Right cardiac atrium (tissue), 5 donors: ENCODE measurements around the gene TFE3. TPM values are rescaled to one million over a fixed set of nuclear protein-coding genes. Genes with fewer than 3 reads are reported as not detected.

Experiments used
- ATAC-seq, 2 donors: fragments of 200-7000 bp; cut with Tn5 transposase; one replicate each; pipeline versions ENCODE4 v1.8.0 to v1.9.1; 2020; ENCODE audit warnings: moderate library complexity in 2 of 2, mild to moderate bottlenecking in 1 of 2
- DNase-seq, 3 donors: peaks; one replicate each; pipeline ENCODE4 v3.0.0-alpha.2; 2020
- H3K27ac ChIP-seq: one replicate; pipeline ENCODE4 v1.5.1; 2013; ENCODE audit warnings: mild to moderate bottlenecking, low read length, control low read depth, moderate library complexity
- H3K27me3 ChIP-seq: one replicate; pipeline ENCODE4 v1.6.1; 2013; ENCODE audit not compliant: control insufficient read depth, insufficient read depth
- H3K4me1 ChIP-seq: one replicate; pipeline ENCODE4 v1.6.1; 2013; ENCODE audit warnings: low read length; ENCODE audit not compliant: control insufficient read depth, insufficient read depth
- H3K4me3 ChIP-seq: one replicate; pipeline ENCODE4 v1.5.1; 2013; ENCODE audit warnings: low read length, control low read depth
- H3K9me3 ChIP-seq: one replicate; pipeline ENCODE4 v1.6.1; 2013; ENCODE audit warnings: low read length; ENCODE audit not compliant: control insufficient read depth
- WGBS: extraction: QIAGEN DNeasy Blood & Tissue Kit; methylation state at CpG from one replicate; pipeline ENCODE4 v1.1.7; 2013; 5-methylcytosine and 5-hydroxymethylcytosine counted together
- intact Hi-C, 4 donors: fragments of 100-400 bp; cut with DNase I; formaldehyde crosslinking; loops; one replicate each; pipeline versions ENCODE4 v1.11.0 to v1.14.0; 2022 to 2023
- polyA plus RNA-seq: library from polyadenylated mRNA; stranded (reverse); fragments of 200-250 nt; gene quantifications from one replicate; pipeline ENCODE4 v1.2.3, GENCODE V29; 2013
- total RNA-seq, 4 donors: library from RNA; stranded (reverse); fragmentation: NEBNext Ultra II Directional; extraction: Animal tissue kit (Norgen Biotek cat#: 25700); gene quantifications; one replicate each; pipeline ENCODE4 v1.2.1, GENCODE V29; 2021
- donor health status: healthy with polysubstance abuse.
- donor health status: DM: no; HTN: yes; CAD: no.
- donor health status: DM: no; HTN: no; CAD: no.
- donor health status: DM: no; HTN: yes; CAD: no; lungs with severe emphysema.
- donor health status: DM: yes; HTN: yes; CAD: no.

The TFE3 gene
- total and polyA plus RNA-seq, 5 donors = 21.4 to 37.8 (median 27.3) TPM

DNA sequence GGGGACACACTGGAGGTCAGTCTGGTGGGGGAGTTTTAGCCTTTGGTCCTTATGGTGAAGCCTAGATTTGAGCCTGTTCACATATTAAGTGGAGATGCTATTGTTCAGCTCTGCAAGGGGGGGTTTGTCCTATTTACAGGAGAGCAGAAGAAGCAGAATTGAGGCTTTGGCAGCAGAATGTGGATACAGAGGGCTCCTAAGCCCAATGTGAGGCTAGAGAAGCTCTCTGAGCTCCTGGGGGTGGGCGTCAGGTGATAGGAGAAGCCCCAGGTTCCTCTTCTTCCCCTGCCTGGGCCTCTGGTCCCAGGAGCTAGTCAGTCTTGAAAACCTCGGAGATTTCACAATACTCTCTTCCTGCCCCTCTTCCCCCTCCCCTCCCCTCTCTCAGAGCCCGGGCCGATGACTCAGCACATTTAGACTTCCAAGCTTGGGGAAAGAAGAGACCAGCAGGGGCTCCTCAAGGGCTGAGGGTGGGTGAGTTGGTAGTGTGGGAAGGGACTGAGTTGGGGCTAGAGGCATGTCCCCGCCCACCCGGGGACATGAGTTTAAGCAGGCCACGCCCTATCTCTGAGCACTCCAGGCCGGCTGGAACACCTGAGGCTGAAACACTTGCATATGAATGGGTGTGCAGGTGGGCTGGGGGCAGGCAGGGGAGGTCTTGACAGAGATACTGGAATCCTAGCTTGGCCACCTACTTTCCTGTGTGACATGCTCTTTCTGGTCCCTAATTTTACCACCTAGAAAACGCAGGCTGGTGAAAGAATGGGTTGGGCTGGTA is 3.4 kb downstream of the TFE3 start:
- no peaks in the 10 kb centered on the region for H3K9me3 ChIP-seq
- peak overlapping the region; percentile 61 for H3K27ac ChIP-seq
- DNase-seq = peak; percentile 73 to 84 (median 81)
- peak overlapping the region; percentile 30 for H3K4me3 ChIP-seq
- peak; percentile 26 to 38 for ATAC-seq
- H3K27me3 ChIP-seq = no peaks in the 10 kb centered on the region
- intact Hi-C loops = no loop called here
- WGBS = 8% methylated on average over 9 of the region's 9 CpGs
- H3K4me1 ChIP-seq = peaks cover 4% of the 10 kb centered on the region

DNA sequence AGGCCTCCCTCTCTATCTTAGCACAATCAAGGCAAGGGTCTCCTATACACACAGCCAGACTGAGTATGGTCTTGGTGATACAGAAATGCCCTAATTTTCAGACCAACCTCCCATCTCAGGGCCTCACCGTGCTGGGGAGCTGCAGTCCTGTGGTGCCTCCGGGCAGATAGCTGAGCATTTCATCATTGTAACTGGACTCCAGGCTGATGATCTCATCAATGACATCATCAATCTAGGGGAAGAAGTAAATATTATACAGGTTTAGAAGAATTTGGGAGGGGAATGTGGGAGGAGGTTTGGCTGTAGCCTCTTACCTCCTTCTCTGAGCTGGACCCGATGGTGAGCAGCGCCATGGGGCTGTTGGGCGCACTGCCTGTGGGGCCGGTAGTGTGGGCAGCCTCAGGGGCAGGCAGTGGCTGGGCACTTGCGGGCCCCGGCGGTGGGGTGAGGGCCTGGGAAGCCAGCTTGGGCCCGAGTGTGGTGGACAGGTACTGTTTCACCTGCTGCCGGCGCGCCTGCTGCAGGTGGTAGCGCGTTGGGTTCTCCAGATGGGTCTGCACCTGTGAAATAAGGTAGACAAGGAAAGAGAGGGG is 5.2 kb downstream of the TFE3 start:
- peaks cover 4% of the 10 kb centered on the region for H3K4me1 ChIP-seq
- no peak overlapping the region for H3K27ac ChIP-seq
- H3K27me3 ChIP-seq = no peaks in the 10 kb centered on the region
- intact Hi-C loops = no loop called here
- H3K9me3 ChIP-seq = no peaks in the 10 kb centered on the region
- WGBS = 90% methylated on average over 15 of the region's 15 CpGs
- no peak overlapping the region for H3K4me3 ChIP-seq
- no peak for ATAC-seq
- DNase-seq = no peak

DNA sequence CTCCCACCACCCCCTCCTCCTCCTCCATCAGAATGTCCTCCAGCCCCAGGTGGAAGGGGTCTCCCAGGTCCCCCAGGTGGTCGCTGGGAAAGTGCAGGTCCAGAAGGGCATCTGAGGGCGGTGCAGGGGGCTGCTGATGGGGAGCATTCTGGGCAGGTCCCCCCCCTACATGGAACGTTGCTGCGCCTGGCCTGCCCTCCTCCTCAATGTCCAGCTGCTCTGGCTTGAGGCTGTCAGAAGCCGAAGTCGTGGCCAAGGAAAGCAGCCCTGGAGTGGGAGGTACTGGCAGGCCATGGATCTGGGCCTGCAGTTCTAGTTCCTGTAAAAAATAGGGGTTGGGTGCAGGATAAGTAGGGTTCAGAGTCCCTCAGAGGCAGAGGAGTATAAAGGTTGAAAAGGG is 12.9 kb downstream of the TFE3 start:
- Histone ChIP-seq H3K27me3 (no peaks in the 10 kb centered on the region), H3K4me3 (no peak overlapping the region), H3K27ac (no peak overlapping the region), H3K4me1 (no peaks in the 10 kb centered on the region), H3K9me3 (no peaks in the 10 kb centered on the region)
- intact Hi-C loops = no loop called here
- WGBS = 58% methylated on average over 6 of the region's 6 CpGs
- ATAC-seq (peak; percentile 9 to 61), DNase-seq (peak in 2 of 3 donors; percentile 62 to 63)

DNA sequence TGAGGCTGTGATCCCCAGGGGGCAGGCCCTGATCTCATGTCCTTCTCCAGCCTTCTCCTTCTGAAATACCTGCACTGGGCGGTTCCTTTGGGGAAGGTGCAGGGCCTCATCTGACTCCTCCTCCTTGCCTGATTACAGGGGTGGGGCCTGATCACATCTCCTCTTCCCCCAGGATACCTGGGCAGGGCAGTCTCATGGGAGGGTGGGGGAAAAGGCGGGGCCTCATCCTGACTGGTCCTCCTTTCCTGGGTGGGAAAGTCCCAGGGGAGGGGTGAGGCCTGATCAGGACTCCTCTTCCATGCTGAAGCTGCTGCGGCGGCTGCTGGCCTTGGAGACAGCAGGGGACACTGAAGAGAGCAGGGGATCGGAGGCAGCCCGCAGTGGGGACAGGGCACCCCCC is 13.3 kb downstream of the TFE3 start:
- Histone ChIP-seq H3K4me3 (no peak overlapping the region), H3K27me3 (no peaks in the 10 kb centered on the region), H3K27ac (no peak overlapping the region), H3K4me1 (no peaks in the 10 kb centered on the region), H3K9me3 (no peaks in the 10 kb centered on the region)
- WGBS = 80% methylated on average over 6 of the region's 6 CpGs
- no peak for DNase-seq
- peak; percentile 26 to 37 for ATAC-seq
- intact Hi-C loops = no loop called here

DNA sequence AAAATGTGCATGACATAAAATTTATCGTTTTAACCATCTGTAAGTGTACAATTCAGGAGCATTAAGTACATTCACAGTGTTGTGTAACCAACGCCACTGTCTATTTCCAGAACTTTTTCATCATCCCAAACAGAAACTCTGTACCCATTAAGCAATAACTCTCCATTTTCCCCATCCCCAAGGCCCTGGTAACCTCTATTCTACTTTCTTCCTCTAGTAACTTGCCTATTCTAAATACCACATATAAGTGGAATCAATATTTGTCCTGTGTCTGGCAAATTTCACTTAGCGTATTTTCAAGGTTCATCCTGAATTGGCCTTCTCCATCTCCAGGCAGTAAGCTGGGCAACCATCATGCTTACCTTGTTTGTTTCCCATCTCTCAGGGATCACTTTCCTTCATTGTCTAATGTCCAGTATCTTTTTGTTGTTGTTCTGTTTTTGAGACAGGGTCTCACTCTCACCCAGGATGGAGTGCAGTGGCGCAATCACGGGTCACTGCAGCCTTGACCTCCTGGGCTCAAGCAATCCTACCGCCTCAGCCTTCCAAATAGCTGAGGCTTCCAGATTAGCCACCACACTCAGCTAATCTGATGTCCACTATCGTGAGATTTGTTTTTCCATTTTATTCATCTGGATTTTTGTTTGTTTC is 23.4 kb downstream of the TFE3 start:
- Histone ChIP-seq H3K27ac (no peak overlapping the region), H3K4me1 (peaks cover 2% of the 10 kb centered on the region), H3K27me3 (no peaks in the 10 kb centered on the region), H3K9me3 (no peaks in the 10 kb centered on the region), H3K4me3 (no peak overlapping the region)
- no peak for DNase-seq
- WGBS = 82% methylated on average over 7 of the region's 7 CpGs
- intact Hi-C loops = no loop called here
- ATAC-seq = no peak

DNA sequence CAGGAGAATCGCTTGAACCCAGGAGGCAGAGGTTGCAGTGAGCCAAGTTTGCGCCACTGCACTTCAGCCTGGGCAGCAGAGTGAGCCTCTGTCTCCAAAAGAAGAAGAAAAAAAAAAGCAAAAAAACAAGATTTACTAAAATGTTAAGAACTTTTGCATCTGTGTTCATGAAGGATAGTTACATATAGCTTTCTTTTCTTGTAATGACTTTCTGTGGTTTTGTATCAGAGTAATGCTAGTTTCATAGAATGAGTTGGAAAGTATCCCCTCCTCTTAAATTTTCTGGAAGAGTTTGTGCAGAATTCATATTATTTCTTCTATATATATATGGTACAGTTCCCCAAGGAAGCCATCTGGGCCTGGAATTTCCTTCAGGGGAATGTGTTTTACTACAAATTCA is 24.1 kb downstream of the TFE3 start:
- H3K27ac ChIP-seq = no peak overlapping the region
- no peaks in the 10 kb centered on the region for H3K9me3 ChIP-seq
- ATAC-seq = no peak
- no peak overlapping the region for H3K4me3 ChIP-seq
- H3K4me1 ChIP-seq = no peaks in the 10 kb centered on the region
- intact Hi-C loops = no loop called here
- no peak for DNase-seq
- H3K27me3 ChIP-seq = no peaks in the 10 kb centered on the region
- WGBS = 89% methylated on average over 2 of the region's 2 CpGs

DNA sequence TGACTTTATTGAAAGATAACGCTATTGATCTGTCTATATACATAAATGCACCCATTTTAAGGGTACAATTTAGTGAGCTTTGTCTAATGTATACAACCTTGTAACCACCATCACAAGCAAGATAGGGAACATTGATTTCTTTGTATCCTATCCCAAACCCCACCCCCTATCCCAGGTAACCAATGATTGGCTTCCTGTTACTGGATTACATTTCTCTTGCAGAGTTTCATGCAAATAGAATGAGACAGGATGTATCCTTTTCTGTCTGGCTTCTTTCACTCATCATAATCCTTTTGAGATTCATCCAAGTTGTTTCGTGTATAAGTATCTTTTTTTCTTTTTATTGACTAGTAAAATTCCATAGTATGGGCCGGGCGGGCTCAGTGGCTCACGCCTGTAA is 39.5 kb downstream of the TFE3 start:
- H3K27ac ChIP-seq = no peak overlapping the region
- DNase-seq (no peak), ATAC-seq (no peak)
- no peaks in the 10 kb centered on the region for H3K9me3 ChIP-seq
- H3K27me3 ChIP-seq = no peaks in the 10 kb centered on the region
- intact Hi-C loops = no loop called here
- no peaks in the 10 kb centered on the region for H3K4me1 ChIP-seq
- 89% methylated on average over 5 of the region's 5 CpGs for WGBS
- no peak overlapping the region for H3K4me3 ChIP-seq

DNA sequence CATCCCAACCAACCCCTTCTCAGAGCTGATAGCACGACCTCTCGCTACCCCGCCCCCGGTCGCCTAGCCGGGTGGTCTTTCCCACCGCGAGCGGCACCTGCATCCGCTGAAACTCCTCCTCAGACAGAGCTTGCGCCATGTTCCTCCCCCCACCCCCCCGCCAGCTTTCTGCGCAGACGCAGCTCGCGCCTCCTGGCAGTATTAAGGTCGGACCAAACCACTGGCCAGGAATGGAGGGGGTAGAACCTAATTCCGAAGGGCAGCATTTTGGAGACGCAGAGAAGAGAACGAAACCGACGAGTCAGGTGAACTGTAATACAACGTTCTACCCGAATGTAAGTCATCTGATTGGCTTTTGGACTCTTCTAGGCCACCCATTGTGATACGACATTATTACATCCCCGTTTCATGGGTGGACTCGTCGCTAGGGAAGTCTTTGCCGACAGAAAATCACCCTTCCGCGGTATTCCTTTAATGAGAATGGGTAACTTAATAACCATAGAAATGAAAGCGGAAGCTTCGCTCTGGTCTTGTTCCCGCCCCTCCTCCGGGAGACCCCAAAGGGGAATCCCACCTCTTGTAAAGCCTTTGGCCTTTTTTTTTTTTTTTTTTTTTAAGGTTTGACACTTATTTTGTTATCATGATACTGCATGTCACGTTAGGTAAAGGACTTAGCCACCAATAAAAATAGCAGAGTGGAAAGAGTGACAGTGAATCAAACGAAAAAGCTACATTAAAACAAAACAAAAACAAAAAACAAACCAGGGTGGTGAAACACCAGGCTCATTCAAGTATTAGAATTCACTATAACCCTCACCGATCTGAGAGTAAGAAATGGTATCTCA is 40.8 kb downstream of the TFE3 start, which contains the start of gene GRIPAP1:
Gene GRIPAP1, minus strand, starts transcription at position 174 of the 845 bp plus-strand sequence. Its CDS starts 35 bp downstream, at position 139.
- ATAC-seq (peak; percentile 93 to 94), DNase-seq (peak; percentile 60 to 86 (median 83))
- 2% methylated on average over 38 of the region's 38 CpGs for WGBS
- Histone ChIP-seq H3K4me3 (peak within 1 kb of the TSS; percentile 86), H3K27ac (peak within 1 kb of the TSS; percentile 89), H3K4me1 (no peaks in the 10 kb centered on the region), H3K27me3 (no peaks in the 10 kb centered on the region), H3K9me3 (no peaks in the 10 kb centered on the region)
- intact Hi-C loops = no loop called here

DNA sequence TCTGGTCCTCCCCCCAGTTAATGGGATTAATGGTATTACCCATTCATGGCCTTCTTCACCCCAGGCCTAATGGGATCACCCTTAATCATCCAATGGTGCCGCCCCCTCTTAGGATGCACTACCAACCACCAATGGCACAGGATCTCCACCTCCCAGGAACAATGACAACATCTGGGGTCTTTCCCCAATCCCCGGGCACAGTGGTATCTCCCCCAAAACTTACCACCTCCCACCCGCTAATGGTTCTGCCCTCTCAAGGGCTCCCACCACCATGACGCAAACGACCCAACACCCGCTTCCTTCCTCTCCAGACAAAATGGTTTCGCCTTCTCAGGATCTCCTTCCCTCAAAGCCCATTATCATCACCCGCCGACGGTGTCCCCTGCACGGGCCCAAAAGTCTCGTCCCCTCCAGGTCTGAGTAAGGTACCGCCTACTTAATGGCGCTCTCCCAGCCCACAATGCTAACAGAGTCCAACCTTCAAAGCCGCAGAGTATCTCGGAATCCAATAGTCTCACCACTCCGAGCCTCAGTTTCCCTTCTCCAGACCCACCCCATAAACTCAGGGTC is 41.6 kb downstream of the TFE3 start:
- no peaks in the 10 kb centered on the region for H3K27me3 ChIP-seq
- ATAC-seq (peak; percentile 21 to 61), DNase-seq (peak in 2 of 3 donors; percentile 15 to 53)
- intact Hi-C loops = no loop called here
- peak overlapping the region; percentile 86 for H3K4me3 ChIP-seq
- no peaks in the 10 kb centered on the region for H3K4me1 ChIP-seq
- 1% methylated on average over 17 of the region's 17 CpGs for WGBS
- no peaks in the 10 kb centered on the region for H3K9me3 ChIP-seq
- peak overlapping the region; percentile 74 for H3K27ac ChIP-seq

DNA sequence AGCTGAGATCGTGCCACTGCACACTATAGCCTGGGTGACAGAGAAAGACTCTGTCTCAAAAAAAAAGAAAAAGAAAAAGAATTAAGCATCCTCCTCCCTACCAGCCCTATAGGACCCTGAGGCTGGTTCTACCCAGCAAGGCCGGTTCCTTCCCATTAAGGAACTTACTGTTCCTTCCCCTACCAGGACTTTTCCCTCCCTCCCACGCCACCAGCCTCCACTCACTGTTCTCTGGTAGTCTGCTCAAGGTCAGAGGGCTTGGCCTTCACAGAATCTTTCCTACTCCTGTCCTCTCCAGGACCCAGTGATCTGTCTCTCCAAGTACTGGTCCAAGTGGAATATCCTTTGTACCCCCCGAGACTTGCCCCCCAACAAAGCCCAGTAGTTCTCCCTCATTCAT is 42.5 kb downstream of the TFE3 start:
- intact Hi-C loops = no loop called here
- 92% methylated on average over 4 of the region's 4 CpGs for WGBS
- H3K4me1 ChIP-seq = no peaks in the 10 kb centered on the region
- no peaks in the 10 kb centered on the region for H3K9me3 ChIP-seq
- no peaks in the 10 kb centered on the region for H3K27me3 ChIP-seq
- no peak overlapping the region for H3K27ac ChIP-seq
- DNase-seq = no peak
- no peak for ATAC-seq
- no peak overlapping the region for H3K4me3 ChIP-seq
